ENCODE results near the gene PAX8.

DNA sequence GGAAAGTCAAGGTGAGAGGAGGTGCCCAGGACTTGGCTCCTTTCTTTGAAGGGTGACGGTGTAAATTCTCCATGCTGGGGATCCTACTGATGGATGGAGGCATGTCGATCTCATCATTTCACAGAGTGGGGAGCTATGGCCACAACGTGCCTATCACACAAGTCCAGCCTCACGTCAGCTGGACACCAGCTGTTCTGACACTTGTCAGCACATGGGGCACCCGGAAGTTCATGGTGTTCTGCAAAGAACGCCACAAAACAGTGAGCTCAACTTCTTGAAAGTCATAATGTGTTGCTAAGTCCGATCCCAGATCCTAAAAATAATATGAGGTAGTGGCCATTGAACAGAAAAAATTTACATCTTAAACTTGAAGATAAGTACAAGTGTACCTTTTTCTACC lies 12.3 kb downstream of the PAX8 start:
- TF ChIP-seq, protein P1, sequence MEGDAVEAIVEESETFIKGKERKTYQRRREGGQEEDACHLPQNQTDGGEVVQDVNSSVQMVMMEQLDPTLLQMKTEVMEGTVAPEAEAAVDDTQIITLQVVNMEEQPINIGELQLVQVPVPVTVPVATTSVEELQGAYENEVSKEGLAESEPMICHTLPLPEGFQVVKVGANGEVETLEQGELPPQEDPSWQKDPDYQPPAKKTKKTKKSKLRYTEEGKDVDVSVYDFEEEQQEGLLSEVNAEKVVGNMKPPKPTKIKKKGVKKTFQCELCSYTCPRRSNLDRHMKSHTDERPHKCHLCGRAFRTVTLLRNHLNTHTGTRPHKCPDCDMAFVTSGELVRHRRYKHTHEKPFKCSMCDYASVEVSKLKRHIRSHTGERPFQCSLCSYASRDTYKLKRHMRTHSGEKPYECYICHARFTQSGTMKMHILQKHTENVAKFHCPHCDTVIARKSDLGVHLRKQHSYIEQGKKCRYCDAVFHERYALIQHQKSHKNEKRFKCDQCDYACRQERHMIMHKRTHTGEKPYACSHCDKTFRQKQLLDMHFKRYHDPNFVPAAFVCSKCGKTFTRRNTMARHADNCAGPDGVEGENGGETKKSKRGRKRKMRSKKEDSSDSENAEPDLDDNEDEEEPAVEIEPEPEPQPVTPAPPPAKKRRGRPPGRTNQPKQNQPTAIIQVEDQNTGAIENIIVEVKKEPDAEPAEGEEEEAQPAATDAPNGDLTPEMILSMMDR (IDR thresholded peaks at IDR 0.05), result no peak
- no peak for TF ChIP-seq EZH2 (IDR thresholded peaks at IDR 0.05)
- TF ChIP-seq EZH2phosphoT487 (IDR thresholded peaks at IDR 0.05), result no peak
